Psoas muscle (tissue), 8 donors: Measurements from ENCODE around the gene LMF1. TPM values are rescaled to one million over a fixed set of nuclear protein-coding genes. Genes with fewer than 3 reads are reported as not detected.

Experiments
- ATAC-seq, 4 donors: fragments of 200-7000 bp; cut with Tn5 transposase; one replicate each; pipeline ENCODE4 v1.9.1; 2020; ENCODE audit warnings: moderate library complexity in 3 of 4, mild to moderate bottlenecking in 2 of 4
- DNase-seq, 2 donors: peaks; one replicate each; pipeline ENCODE4 v3.0.0-alpha.2; 2020
- H3K27ac ChIP-seq: fragments of 200-600 bp; one replicate; pipeline ENCODE4 v1.8.0; 2022
- H3K27me3 ChIP-seq, 3 donors: fragments of 200-600 bp in 1 of 3; one replicate each; pipeline versions ENCODE4 v1.6.1 to v1.8.0; 2013 to 2022; ENCODE audit warnings: low read length in 2 of 3, mild to moderate bottlenecking in 2 of 3, moderate library complexity in 1 of 3; ENCODE audit not compliant: insufficient read depth in 3 of 3
- H3K36me3 ChIP-seq, 2 donors: fragments of 200-600 bp in 1 of 2; one replicate each; pipeline versions ENCODE4 v1.6.1 to v1.8.0; 2013 to 2022; ENCODE audit warnings: low read depth in 1 of 2, mild to moderate bottlenecking in 1 of 2, moderate library complexity in 1 of 2; ENCODE audit not compliant: insufficient read depth in 1 of 2
- H3K4me1 ChIP-seq: fragments of 200-600 bp; one replicate; pipeline ENCODE4 v1.8.0; 2022
- H3K4me3 ChIP-seq: fragments of 200-600 bp; one replicate; pipeline ENCODE4 v1.8.0; 2022; ENCODE audit warnings: mild to moderate bottlenecking
- H3K9me3 ChIP-seq: fragments of 200-600 bp; one replicate; pipeline ENCODE4 v1.8.0; 2022
- CTCF ChIP-seq: fragments of 200-600 bp; IDR thresholded peaks from one replicate; pipeline ENCODE4 v1.8.0; 2022; ENCODE audit warnings: antibody characterized with exemption
- WGBS, 3 donors: extraction: QIAGEN DNeasy Blood & Tissue Kit; methylation state at CpG; one replicate each; pipeline versions ENCODE4 v1.1.6 to v1.1.7; 2013; 5-methylcytosine and 5-hydroxymethylcytosine counted together
- intact Hi-C, 2 donors: fragments of 100-400 bp; cut with DNase I; formaldehyde crosslinking; loops; one replicate each; pipeline versions ENCODE4 v1.11.0 to v1.14.2; 2022
- polyA plus RNA-seq, 3 donors: library from polyadenylated mRNA; stranded (reverse); fragments of 200-250 nt; gene quantifications; one replicate each; pipeline ENCODE4 v1.2.3, GENCODE V29; 2013
- total RNA-seq, 4 donors: library from RNA; stranded (reverse); fragmentation: NEBNext Ultra II Directional in 2 of 4; extraction: Animal tissue kit (Norgen Biotek cat#: 25700) in 2 of 4; gene quantifications; one replicate each; pipeline versions ENCODE4 v1.2.1 to v1.2.4, GENCODE V29; 2021 to 2023
- donor health status: healthy with polysubstance abuse.
- donor health status: DM: no; HTN: no; CAD: no; lungs with moderate emphysema.
- donor health status: Bipolar disorder and iron deficiency.
- donor health status: healthy.
- donor health status: DM: yes; HTN: yes; CAD: no.
- donor health status: DM: no; HTN: no; CAD: no.
- donor health status: DM: no; HTN: no; CAD: no.
- donor health status: DM: yes; HTN: yes; CAD: no.

LMF1 gene
- total and polyA plus RNA-seq, 7 donors = 1.9 to 9.0 (median 4.0) TPM

- Histone ChIP-seq H3K27ac (no peak overlapping the region), H3K4me1 (no peaks in the 10 kb centered on the region), H3K27me3 (peaks cover 0 to 37% (median 9%) of the 10 kb centered on the region in 3 donors), H3K4me3 (no peak overlapping the region), H3K9me3 (no peaks in the 10 kb centered on the region), H3K36me3 (no peaks in the 10 kb centered on the region)
- ATAC-seq (no peak), DNase-seq (peak in 1 of 2 donors; percentile 38)
- intact Hi-C loops = no loop called here
- 84 to 89% (median 85%) methylated on average over 20 of the region's 20 CpGs for WGBS, 3 donors
- TF ChIP-seq CTCF = no peak
Measured at GRCh38 chr16:843771-844170, 127.0 kb downstream of the LMF1 start.

GRCh38 chr16:842711-843560 lies 127.8 kb downstream of the LMF1 start:
- Histone ChIP-seq H3K9me3 (no peaks in the 10 kb centered on the region), H3K4me3 (no peak overlapping the region), H3K36me3 (no peaks in the 10 kb centered on the region), H3K4me1 (no peaks in the 10 kb centered on the region), H3K27ac (no peak overlapping the region), H3K27me3 (peaks cover 0 to 40% (median 9%) of the 10 kb centered on the region in 3 donors)
- no peak for TF ChIP-seq CTCF
- intact Hi-C loops = no loop called here
- DNase-seq = peak in 1 of 2 donors; percentile 49
- WGBS, 3 donors = 60 to 64% (median 63%) methylated on average over 33 of the region's 33 CpGs
- ATAC-seq = no peak

- H3K4me3 ChIP-seq = no peak overlapping the region
- DNase-seq (peak in 1 of 2 donors; percentile 43), ATAC-seq (no peak)
- 59 to 71% (median 70%) methylated on average over 16 to 19 of the region's 19 CpGs for WGBS, 3 donors
- H3K27me3 ChIP-seq = peaks cover 0 to 40% (median 9%) of the 10 kb centered on the region in 3 donors
- H3K4me1 ChIP-seq = no peaks in the 10 kb centered on the region
- intact Hi-C loops = no loop called here
- H3K27ac ChIP-seq = no peak overlapping the region
- no peak for TF ChIP-seq CTCF
- peaks cover 1% of the 10 kb centered on the region for H3K9me3 ChIP-seq
- no peaks in the 10 kb centered on the region for H3K36me3 ChIP-seq
Measured at GRCh38 chr16:842061-842476, 128.7 kb downstream of the LMF1 start.

- H3K4me1 ChIP-seq = no peaks in the 10 kb centered on the region
- ATAC-seq (no peak), DNase-seq (peak in 1 of 2 donors; percentile 33)
- H3K27me3 ChIP-seq = peaks cover 0 to 40% (median 9%) of the 10 kb centered on the region in 3 donors
- no peak for TF ChIP-seq CTCF
- intact Hi-C loops = no loop called here
- H3K27ac ChIP-seq = no peak overlapping the region
- peaks cover 6% of the 10 kb centered on the region for H3K9me3 ChIP-seq
- H3K36me3 ChIP-seq = no peaks in the 10 kb centered on the region
- WGBS, 3 donors = 87 to 88% (median 88%) methylated on average over 26 to 27 of the region's 27 CpGs
- H3K4me3 ChIP-seq = no peak overlapping the region
Measured at GRCh38 chr16:841455-842060, 129.2 kb downstream of the LMF1 start.
